OCI-LY7 (cell line): ENCODE data around the gene OPALIN. TPM values are rescaled to one million over a fixed set of nuclear protein-coding genes. Genes with fewer than 3 reads are reported as not detected.

Source experiments
- BruUV-seq: library from RNA; stranded (reverse); fragments of 400-500 nt; replicated peaks from 2 replicates; lab custom pipeline; 2021; lab: Mats Ljungman, UMichigan
- CTCF ChIA-PET: fragments of 300-600 bp; sonication (Branson Sonifier 250); formaldehyde crosslinking; loops from one replicate; lab custom pipeline; 2022; ENCODE audit warnings: antibody characterized with exemption; ENCODE audit not compliant: unreplicated experiment; lab: Charles Lee
- POLR2A ChIA-PET: fragments of 300-600 bp; sonication (Branson Sonifier 250); formaldehyde crosslinking; loops from one replicate; lab custom pipeline; 2022; ENCODE audit warnings: antibody characterized with exemption; lab: Charles Lee
- DNase-seq: peaks from one replicate; pipeline ENCODE4 v3.0.0-alpha.2; 2015; ENCODE audit warnings: low spot score
- H2AFZ ChIP-seq: fragments of 200-600 bp; sonication (generic), shearing (Covaris generic); 2 replicates; pipeline ENCODE4 v1.6.1; 2014; ENCODE audit warnings: mild to moderate bottlenecking, antibody characterized with exemption, low read length, moderate library complexity
- H3K27ac ChIP-seq: fragments of 200-600 bp; sonication (generic); 2 replicates; pipeline ENCODE4 v1.5.1; 2014; ENCODE audit warnings: mixed run types, low read depth, mild to moderate bottlenecking, moderate library complexity, low read length, inconsistent platforms; ENCODE audit not compliant: poor library complexity, severe bottlenecking
- H3K36me3 ChIP-seq: fragments of 200-600 bp; sonication (generic); 2 replicates; pipeline ENCODE4 v1.6.1; 2014; ENCODE audit warnings: mild to moderate bottlenecking, antibody characterized with exemption, low read length, moderate library complexity, mixed read lengths; ENCODE audit not compliant: insufficient read depth
- H3K4me1 ChIP-seq: fragments of 200-600 bp; sonication (generic); 2 replicates; pipeline ENCODE4 v1.5.1; 2014; ENCODE audit warnings: mild to moderate bottlenecking, low read length; ENCODE audit not compliant: insufficient read depth, poor library complexity, severe bottlenecking
- H3K4me2 ChIP-seq: fragments of 200-600 bp; sonication (generic); 2 replicates; pipeline ENCODE4 v1.6.1; 2014; ENCODE audit warnings: mild to moderate bottlenecking, low read length
- H3K4me3 ChIP-seq: fragments of 200-600 bp; sonication (generic); 2 replicates; pipeline ENCODE4 v1.5.1; 2014; ENCODE audit warnings: mild to moderate bottlenecking, low read depth, low read length; ENCODE audit not compliant: poor library complexity, severe bottlenecking
- H3K79me2 ChIP-seq: fragments of 200-600 bp; sonication (generic); 2 replicates; pipeline ENCODE4 v1.6.1; 2016; ENCODE audit warnings: low read depth, mild to moderate bottlenecking, low read length, moderate library complexity, mixed read lengths; ENCODE audit not compliant: insufficient read depth
- H3K9me2 ChIP-seq: fragments of 200-600 bp; sonication (generic); 2 replicates; pipeline ENCODE4 v1.6.1; 2016; ENCODE audit warnings: mild to moderate bottlenecking, low read length, mixed read lengths; ENCODE audit not compliant: insufficient read depth
- H3K9me3 ChIP-seq: fragments of 200-600 bp; sonication (generic); 2 replicates; pipeline ENCODE4 v1.6.1; 2014; ENCODE audit warnings: mild to moderate bottlenecking, mixed run types, low read length, mixed read lengths
- H4K20me1 ChIP-seq: fragments of 200-600 bp; sonication (generic); 2 replicates; pipeline ENCODE4 v1.6.1; 2014; ENCODE audit warnings: mild to moderate bottlenecking, antibody characterized with exemption, low read length, moderate library complexity, mixed read lengths; ENCODE audit not compliant: insufficient read depth
- CTCF ChIP-seq: fragments of 200-600 bp; sonication (generic); conservative IDR thresholded peaks from 2 replicates; pipeline ENCODE4 v1.5.1; 2014; ENCODE audit warnings: mild to moderate bottlenecking, antibody characterized with exemption, low read length, moderate library complexity, mixed read lengths
- EZH2phosphoT487 ChIP-seq: fragments of 200-600 bp; sonication (generic); IDR thresholded peaks from 2 replicates; pipeline ENCODE4 v1.6.1; 2018; ENCODE audit warnings: low read depth, borderline replicate concordance, mild to moderate bottlenecking, mixed run types, antibody characterized with exemption, low read length, moderate library complexity, mixed read lengths
- intact Hi-C: fragments of 100-400 bp; cut with micrococcal nuclease; formaldehyde crosslinking; loops from one replicate; pipeline ENCODE4 v1.10.0; 2022; ENCODE audit not compliant: unreplicated experiment
- total RNA-seq, 2 experiments: library from RNA; depleted of rRNA in 1 of 2; stranded (reverse); fragments of >200 nt in 1 of 2; shearing (Covaris generic) in 1 of 2; gene quantifications; 2 replicates each; pipeline ENCODE4 v1.2.3, GENCODE V29; 2014 to 2022

OPALIN gene
- total RNA-seq, 2 experiments from 2014 or later: not detected

GRCh38 chr10:96338279-96338925 lies 20.4 kb downstream of the OPALIN start:
- no peak for DNase-seq
- intact Hi-C loops: no loop called here
- no peaks in the 10 kb centered on the region for H3K9me2 ChIP-seq
- ChIA-PET CTCF (interaction anchor here (1.0 to 1.7 kb wide), 3 partner anchors 44 to 116 kb away, joined by 3 to 9 read pairs (median 6); no protein-coding TSS in a partner anchor), POLR2A (interaction anchor here (1.0 to 1.1 kb wide), 3 partner anchors 39 to 249 kb away, joined by 3 read pairs; no protein-coding TSS in a partner anchor)
- no peaks in the 10 kb centered on the region for H3K9me3 ChIP-seq
- no peak overlapping the region for H2AFZ ChIP-seq
- H3K4me1 ChIP-seq: peaks cover 7% of the 10 kb centered on the region
- H3K79me2 ChIP-seq: no peaks in the 10 kb centered on the region
- no peak overlapping the region for H3K4me2 ChIP-seq
- no peaks in the 10 kb centered on the region for H3K36me3 ChIP-seq
- no peak for TF ChIP-seq EZH2phosphoT487
- no peak for TF ChIP-seq CTCF
- no TSS peak for BruUV-seq
- H3K4me3 ChIP-seq: no peak overlapping the region
- H4K20me1 ChIP-seq: no peaks in the 10 kb centered on the region
- no peak overlapping the region for H3K27ac ChIP-seq

GRCh38 chr10:96337106-96337505 lies 21.7 kb downstream of the OPALIN start:
- Histone ChIP-seq H3K27ac (no peak overlapping the region), H3K4me3 (no peak overlapping the region), H3K9me3 (no peaks in the 10 kb centered on the region), H3K4me2 (no peak overlapping the region), H3K79me2 (no peaks in the 10 kb centered on the region), H4K20me1 (no peaks in the 10 kb centered on the region), H3K4me1 (peaks cover 17% of the 10 kb centered on the region), H3K9me2 (no peaks in the 10 kb centered on the region), H2AFZ (no peak overlapping the region), H3K36me3 (no peaks in the 10 kb centered on the region)
- POLR2A ChIA-PET: interaction anchor here (1.1 to 1.8 kb wide), 2 partner anchors 16 to 38 kb away, joined by 3 read pairs; no protein-coding TSS in a partner anchor
- TF ChIP-seq EZH2phosphoT487: no peak
- no peak for TF ChIP-seq CTCF
- no peak for DNase-seq
- CTCF ChIA-PET: no interaction called here
- intact Hi-C loops: no loop called here
- BruUV-seq: no TSS peak
